CD4-positive, alpha-beta T cell (primary cell): ENCODE data around the gene PRRX2. TPM values are rescaled to one million over a fixed set of nuclear protein-coding genes. Genes with fewer than 3 reads are reported as not detected.
"Not testable (repeated sequence)": the region's sequence is repeated elsewhere in the genome, so short reads cannot be mapped to it uniquely, and the experiment has no call there.

ENCODE experiments used
- ATAC-seq: fragments of 200-7000 bp; cut with Tn5 transposase; one replicate; pipeline ENCODE4 v1.10.0; 2022; ENCODE audit warnings: mild to moderate bottlenecking; ENCODE audit not compliant: poor library complexity
- CTCF ChIA-PET: fragments of 350-600 bp; sonication (Branson Sonifier 250); formaldehyde crosslinking; loops from one replicate; lab custom pipeline; 2021; ENCODE audit warnings: antibody characterized with exemption, inconsistent platforms; lab: Charles Lee
- POLR2A ChIA-PET: fragments of 350-600 bp; sonication (Branson Sonifier 250); formaldehyde crosslinking; loops from one replicate; lab custom pipeline; 2021; ENCODE audit warnings: antibody characterized with exemption, inconsistent platforms; lab: Charles Lee
- DNase-seq, 14 experiments: peaks; one replicate each; pipeline ENCODE4 v3.0.0-alpha.2; 2013 to 2020; ENCODE audit warnings: mixed read lengths in 2 of 14
- H3K27ac ChIP-seq, 2 donors: one replicate each; pipeline versions ENCODE4 v1.5.1 to v1.7.0; 2013; ENCODE audit warnings: low read length in 2 of 2, low read depth in 1 of 2, mild to moderate bottlenecking in 1 of 2
- H3K27me3 ChIP-seq, 2 experiments: 1 replicate in 1 of 2; 2 replicates in 1 of 2; pipeline versions ENCODE4 v1.6.1 to v1.7.0; 2013; ENCODE audit warnings: low read length in 2 of 2, control low read depth in 1 of 2, mild to moderate bottlenecking in 1 of 2, moderate library complexity in 1 of 2; ENCODE audit not compliant: insufficient read depth in 2 of 2, control insufficient read depth in 1 of 2
- H3K36me3 ChIP-seq: one replicate; pipeline ENCODE4 v1.6.1; 2013; ENCODE audit warnings: low read length, control low read depth; ENCODE audit not compliant: insufficient read depth
- H3K4me1 ChIP-seq: one replicate; pipeline ENCODE4 v1.6.1; 2013; ENCODE audit warnings: low read length, control low read depth; ENCODE audit not compliant: insufficient read depth
- H3K4me3 ChIP-seq: one replicate; pipeline ENCODE4 v1.5.1; 2013; ENCODE audit warnings: mild to moderate bottlenecking, low read length, moderate library complexity
- H3K9me3 ChIP-seq, 2 experiments: 1 replicate in 1 of 2; 2 replicates in 1 of 2; pipeline versions ENCODE4 v1.6.1 to v1.7.0; 2013; ENCODE audit warnings: low read length in 2 of 2, mild to moderate bottlenecking in 2 of 2, control low read depth in 1 of 2, moderate library complexity in 1 of 2; ENCODE audit not compliant: control insufficient read depth in 1 of 2, insufficient read depth in 1 of 2
- H3K27ac Mint-ChIP-seq: one replicate; pipeline ENCODE4 v1.8.0; 2020; ENCODE audit warnings: mixed read lengths
- H3K27me3 Mint-ChIP-seq: one replicate; pipeline ENCODE4 v1.8.0; 2021; ENCODE audit warnings: mixed read lengths
- H3K36me3 Mint-ChIP-seq: one replicate; pipeline ENCODE4 v1.8.0; 2021; ENCODE audit warnings: low read depth, mixed read lengths
- H3K4me1 Mint-ChIP-seq: one replicate; pipeline ENCODE4 v1.8.0; 2021; ENCODE audit warnings: low read depth, mixed read lengths
- H3K4me3 Mint-ChIP-seq: one replicate; pipeline ENCODE4 v1.8.0; 2020; ENCODE audit warnings: mild to moderate bottlenecking, mixed read lengths
- H3K9me3 Mint-ChIP-seq: one replicate; pipeline ENCODE4 v1.8.0; 2020; ENCODE audit warnings: mixed read lengths
- intact Hi-C, 2 experiments: fragments of 100-400 bp; cut with DNase I in 1 of 2; cut with micrococcal nuclease in 1 of 2; formaldehyde crosslinking; loops; one replicate each; pipeline versions ENCODE4 v1.15.1 to v1.9.0; 2023 to 2025; cut with DNase I, micrococcal nuclease
- total RNA-seq, 174 experiments: library from RNA in 2 of 174; stranded (reverse) in 2 of 174; gene quantifications; one replicate each; pipeline ENCODE4 v1.2.3 and lab custom pipeline; 2021 to 2026
- TF ChIP-seq, protein P1 (sequence below): fragments of 200-600 bp; IDR thresholded peaks from one replicate; pipeline ENCODE4 v1.8.0; 2022; ENCODE audit warnings: antibody characterized with exemption, mild to moderate bottlenecking

PRRX2 gene
- total RNA-seq, 2 experiments from 2014 or later, result not detected

DNA sequence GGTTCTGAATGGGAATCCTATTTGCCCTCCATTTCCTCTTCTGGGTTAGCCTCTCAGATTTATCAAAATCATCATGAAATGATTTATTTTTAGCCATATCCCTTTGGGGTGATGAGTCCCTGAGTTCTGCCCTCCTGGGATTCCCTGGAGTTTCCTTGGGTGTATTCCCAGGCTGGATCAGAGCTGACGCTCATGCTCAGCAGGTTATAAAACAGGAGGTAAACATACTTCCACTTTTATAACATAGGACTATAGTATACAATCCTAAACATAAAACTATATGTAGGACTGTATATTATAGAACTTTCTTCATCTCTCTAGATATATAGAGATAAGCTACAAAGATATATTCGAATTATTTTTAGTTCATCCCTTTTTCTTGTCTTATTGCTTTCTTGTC, 4.4 kb upstream of the PRRX2 start:
- ChIA-PET POLR2A (no interaction called here), CTCF (no interaction called here)
- Mint-ChIP-seq H3K4me1 (no peaks in the 10 kb centered on the region), H3K27me3 (peaks cover 6% of the 10 kb centered on the region), H3K9me3 (no peaks in the 10 kb centered on the region), H3K4me3 (no peak overlapping the region), H3K36me3 (no peaks in the 10 kb centered on the region), H3K27ac (no peak overlapping the region)
- Histone ChIP-seq H3K4me3 (no peak overlapping the region), H3K36me3 (no peaks in the 10 kb centered on the region), H3K4me1 (peaks cover 9% of the 10 kb centered on the region), H3K9me3 (no peaks in the 10 kb centered on the region), H3K27me3 (peaks cover 0 to 4% of the 10 kb centered on the region in 2 experiments), H3K27ac (no peak overlapping the region)
- ATAC-seq (no peak), DNase-seq (no peak)
- intact Hi-C loops, result no loop called here
- TF ChIP-seq, protein P1, sequence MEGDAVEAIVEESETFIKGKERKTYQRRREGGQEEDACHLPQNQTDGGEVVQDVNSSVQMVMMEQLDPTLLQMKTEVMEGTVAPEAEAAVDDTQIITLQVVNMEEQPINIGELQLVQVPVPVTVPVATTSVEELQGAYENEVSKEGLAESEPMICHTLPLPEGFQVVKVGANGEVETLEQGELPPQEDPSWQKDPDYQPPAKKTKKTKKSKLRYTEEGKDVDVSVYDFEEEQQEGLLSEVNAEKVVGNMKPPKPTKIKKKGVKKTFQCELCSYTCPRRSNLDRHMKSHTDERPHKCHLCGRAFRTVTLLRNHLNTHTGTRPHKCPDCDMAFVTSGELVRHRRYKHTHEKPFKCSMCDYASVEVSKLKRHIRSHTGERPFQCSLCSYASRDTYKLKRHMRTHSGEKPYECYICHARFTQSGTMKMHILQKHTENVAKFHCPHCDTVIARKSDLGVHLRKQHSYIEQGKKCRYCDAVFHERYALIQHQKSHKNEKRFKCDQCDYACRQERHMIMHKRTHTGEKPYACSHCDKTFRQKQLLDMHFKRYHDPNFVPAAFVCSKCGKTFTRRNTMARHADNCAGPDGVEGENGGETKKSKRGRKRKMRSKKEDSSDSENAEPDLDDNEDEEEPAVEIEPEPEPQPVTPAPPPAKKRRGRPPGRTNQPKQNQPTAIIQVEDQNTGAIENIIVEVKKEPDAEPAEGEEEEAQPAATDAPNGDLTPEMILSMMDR, result no peak

DNA sequence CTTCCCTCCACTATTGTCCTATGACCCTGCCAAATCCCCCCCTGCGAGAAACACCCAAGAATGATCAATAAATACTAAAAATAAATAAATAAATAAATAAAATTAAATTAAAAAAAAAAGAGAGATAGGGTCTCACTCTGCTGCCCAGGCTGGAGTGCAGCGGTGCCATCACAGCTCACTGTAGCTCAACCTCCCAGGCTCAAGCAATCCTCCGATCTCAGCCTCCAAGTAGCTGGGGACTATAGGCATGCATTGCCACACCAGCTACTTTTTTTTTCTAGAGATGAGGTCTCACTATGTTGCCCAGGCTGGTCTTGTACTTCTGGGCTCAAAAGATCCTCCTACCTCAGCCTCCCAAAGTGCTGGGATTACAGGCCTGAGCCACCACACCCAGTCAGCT, 3.2 kb upstream of the PRRX2 start:
- H3K36me3 ChIP-seq, H3K36me3 Mint-ChIP-seq, H3K4me3 Mint-ChIP-seq, H3K4me3 ChIP-seq, H3K4me1 Mint-ChIP-seq, CTCF ChIA-PET, H3K27me3 Mint-ChIP-seq, H3K9me3 ChIP-seq, H3K27ac ChIP-seq, ATAC-seq, DNase-seq, intact Hi-C loops, POLR2A ChIA-PET, H3K27ac Mint-ChIP-seq, H3K9me3 Mint-ChIP-seq: not testable (repeated sequence)
- H3K4me1 ChIP-seq, result peaks cover 15% of the 10 kb centered on the region
- H3K27me3 ChIP-seq, result peaks cover 3 to 11% of the 10 kb centered on the region in 2 experiments

DNA sequence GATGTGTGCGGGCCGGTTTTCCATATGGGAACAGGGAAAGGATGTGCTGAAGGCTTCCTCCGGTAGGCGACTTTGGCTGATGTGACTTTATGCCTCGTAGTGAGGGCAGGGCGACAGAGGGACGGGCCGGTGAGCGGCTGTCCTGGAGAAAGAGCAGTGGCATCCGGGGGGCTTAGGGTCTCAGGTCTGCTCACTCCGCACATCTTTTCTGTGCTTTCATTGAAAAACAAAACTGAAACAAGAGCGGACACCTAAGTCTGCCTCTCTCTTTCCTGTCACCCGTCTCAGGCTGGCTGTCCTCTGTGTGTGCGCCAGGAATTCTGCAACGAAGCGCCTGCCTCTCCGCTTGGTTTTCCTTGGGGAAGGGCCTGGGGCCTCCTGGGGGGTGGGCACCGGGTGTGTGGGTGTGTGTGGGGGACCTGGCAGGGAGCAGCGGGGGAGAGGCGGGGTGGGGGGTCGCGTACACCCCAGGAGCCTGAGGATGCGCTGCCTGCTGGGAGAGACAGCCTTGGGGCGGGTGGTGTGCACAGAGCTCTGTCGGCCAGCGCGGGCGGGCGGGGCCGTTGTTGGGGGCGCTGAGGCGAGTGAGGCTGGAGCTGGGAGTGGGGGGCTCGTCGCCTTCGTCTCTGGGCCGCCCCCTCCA, 580 bp upstream of the PRRX2 start:
- Mint-ChIP-seq H3K4me3 (peak overlapping the region; percentile 89), H3K27ac (no peak overlapping the region), H3K4me1 (no peaks in the 10 kb centered on the region), H3K36me3 (no peaks in the 10 kb centered on the region), H3K27me3 (peaks cover 14% of the 10 kb centered on the region), H3K9me3 (no peaks in the 10 kb centered on the region)
- intact Hi-C loops, result no loop called here
- H3K27ac ChIP-seq, result no peak overlapping the region
- CTCF ChIA-PET, result no interaction called here
- H3K9me3 ChIP-seq, result peaks cover 0 to 5% of the 10 kb centered on the region in 2 experiments
- TF ChIP-seq, protein P1, result no peak
- peaks cover 15% of the 10 kb centered on the region for H3K4me1 ChIP-seq
- H3K36me3 ChIP-seq, result no peaks in the 10 kb centered on the region
- POLR2A ChIA-PET, result no interaction called here
- DNase-seq (peak in 2 of 14 experiments; percentile 6 to 15), ATAC-seq (peak; percentile 63)
- H3K27me3 ChIP-seq, result peaks cover 15 to 23% of the 10 kb centered on the region in 2 experiments
- peak overlapping the region; percentile 44 for H3K4me3 ChIP-seq
